HG03097 (cell line): Measurements from ENCODE around the gene PBX2.
"Not testable (repeated sequence)": the region's sequence is repeated elsewhere in the genome, so short reads cannot be mapped to it uniquely, and the experiment has no call there.

ENCODE experiments used
- ATAC-seq: cut with Tn5 transposase; IDR thresholded peaks from one replicate; pipeline ENCODE4 v1.9.1; 2021; ENCODE audit not compliant: unreplicated experiment, low FRiP score

Gene PBX2

GRCh38 chr6:32151863-32152768, 37.9 kb downstream of the PBX2 start, which contains the start of gene PRRT1:
PRRT1 (minus strand) TSS chr6:32151939; CDS start chr6:32151827, 112 bp downstream.
- ATAC-seq: no peak

GRCh38 chr6:32151181-32151862, 38.7 kb downstream of the PBX2 start:
- ATAC-seq: no peak

- no peak for ATAC-seq
Observed at GRCh38 chr6:32149932-32150870, 39.8 kb downstream of the PBX2 start.

GRCh38 chr6:32149092-32149755, 40.8 kb downstream of the PBX2 start:
- ATAC-seq: no peak

- no peak for ATAC-seq
Observed at GRCh38 chr6:32148289-32149091, 41.5 kb downstream of the PBX2 start.

- ATAC-seq: no peak
Observed at GRCh38 chr6:32147401-32148132, 42.4 kb downstream of the PBX2 start.

- no peak for ATAC-seq
Observed at GRCh38 chr6:32146687-32147086, 43.3 kb downstream of the PBX2 start.

GRCh38 chr6:32146287-32146686, 43.7 kb downstream of the PBX2 start:
- ATAC-seq: no peak

- ATAC-seq: not testable (repeated sequence)
Observed at GRCh38 chr6:32144238-32144637, 45.8 kb downstream of the PBX2 start.

- no peak for ATAC-seq
Observed at GRCh38 chr6:32140420-32141046, 49.5 kb downstream of the PBX2 start.

GRCh38 chr6:32139590-32139989, 50.4 kb downstream of the PBX2 start:
- no peak for ATAC-seq

GRCh38 chr6:32137454-32137853, 52.5 kb downstream of the PBX2 start:
- ATAC-seq: no peak
